ENCODE results near the gene LRP1B.

- TF ChIP-seq CSDC2 (CRISPR knock-in tag; IDR thresholded peaks at IDR 0.05): no peak
- no peak for TF ChIP-seq PATZ1 (CRISPR knock-in tag; IDR thresholded peaks at IDR 0.05; ENCODE audit: borderline replicate concordance)
- TF ChIP-seq ARNTL (CRISPR knock-in tag; IDR thresholded peaks at IDR 0.05; ENCODE audit: borderline replicate concordance, low read depth): no peak
- no peak for TF ChIP-seq POU6F1 (CRISPR knock-in tag; IDR thresholded peaks at IDR 0.05; ENCODE audit: borderline replicate concordance, low read depth)
- no peak for TF ChIP-seq ESRRG (CRISPR knock-in tag; IDR thresholded peaks at IDR 0.05)
- no peak for TF ChIP-seq ISL1 (CRISPR knock-in tag; IDR thresholded peaks at IDR 0.05)
- no peak for TF ChIP-seq BACH2 (CRISPR knock-in tag; IDR thresholded peaks at IDR 0.05; ENCODE audit: borderline replicate concordance)
- no peak for TF ChIP-seq SNAI2 (CRISPR knock-in tag; IDR thresholded peaks at IDR 0.05)
- TF ChIP-seq CREB5 (CRISPR knock-in tag; IDR thresholded peaks at IDR 0.05; ENCODE audit: low read depth): no peak
- no peak for TF ChIP-seq ZC3H10 (CRISPR knock-in tag; IDR thresholded peaks at IDR 0.05)
- no peak for TF ChIP-seq GLIS3 (CRISPR knock-in tag; IDR thresholded peaks at IDR 0.05)
- TF ChIP-seq ZNF70 (CRISPR knock-in tag; IDR thresholded peaks at IDR 0.05): no peak
Measured at GRCh38 chr2:140869925-140870324, 1260.9 kb downstream of the LRP1B start.

All from SK-N-SH treated with all-trans-retinoic acid at 6 μM for 48 hours (cell line).